ENCODE measurements around the gene CORO2A.

The CORO2A gene

GRCh38 chr9:98218562-98219363, 26.3 kb upstream of the CORO2A start:
- DNase-seq: no peak

GRCh38 chr9:98217255-98217654, 24.8 kb upstream of the CORO2A start:
- no peak for DNase-seq

- no peak for DNase-seq
Observed at GRCh38 chr9:98216391-98216790, 24.0 kb upstream of the CORO2A start.

GRCh38 chr9:98215821-98216220, 23.4 kb upstream of the CORO2A start:
- DNase-seq: no peak

- no peak for DNase-seq
Observed at GRCh38 chr9:98215271-98215670, 22.8 kb upstream of the CORO2A start.

- DNase-seq: no peak
Observed at GRCh38 chr9:98214811-98215210, 22.4 kb upstream of the CORO2A start.

- no peak for DNase-seq
Observed at GRCh38 chr9:98211260-98211659, 18.8 kb upstream of the CORO2A start.

GRCh38 chr9:98210435-98210834, 18.0 kb upstream of the CORO2A start:
- DNase-seq: no peak

- DNase-seq: no peak
Observed at GRCh38 chr9:98209530-98209929, 17.1 kb upstream of the CORO2A start.

- DNase-seq: no peak
Observed at GRCh38 chr9:98208635-98209034, 16.2 kb upstream of the CORO2A start.

GRCh38 chr9:98207606-98208005, 15.2 kb upstream of the CORO2A start:
- DNase-seq: no peak

- DNase-seq: no peak
Observed at GRCh38 chr9:98206754-98207153, 14.3 kb upstream of the CORO2A start.

GRCh38 chr9:98204692-98205091, 12.3 kb upstream of the CORO2A start:
- DNase-seq: no peak

- DNase-seq: no peak
Observed at GRCh38 chr9:98203153-98203552, 10.7 kb upstream of the CORO2A start.

GRCh38 chr9:98202252-98202651, 9.8 kb upstream of the CORO2A start:
- no peak for DNase-seq

- DNase-seq: no peak
Observed at GRCh38 chr9:98201749-98202148, 9.3 kb upstream of the CORO2A start.

- no peak for DNase-seq
Observed at GRCh38 chr9:98201102-98201501, 8.7 kb upstream of the CORO2A start.

GRCh38 chr9:98199388-98200033, 7.1 kb upstream of the CORO2A start:
- DNase-seq: no peak

GRCh38 chr9:98195671-98196070, 3.2 kb upstream of the CORO2A start:
- peak; percentile 98 for DNase-seq

GRCh38 chr9:98193336-98193944, 1.0 kb upstream of the CORO2A start:
- no peak for DNase-seq

GRCh38 chr9:98191671-98192502, 550 bp downstream of the CORO2A start:
- no peak for DNase-seq

GRCh38 chr9:98191181-98191608, 1.2 kb downstream of the CORO2A start:
- no peak for DNase-seq

GRCh38 chr9:98190757-98191105, 1.7 kb downstream of the CORO2A start:
- DNase-seq: no peak
